ENCODE results near the gene PRR15L. TPM values are rescaled to one million over a fixed set of nuclear protein-coding genes. Genes with fewer than 3 reads are reported as not detected.

Gene PRR15L
- total and polyA plus RNA-seq, 2 experiments from 2014 or later = not detected

GRCh38 chr17:47950448-47950847 is 7.2 kb downstream of the PRR15L start:
- H3K27me3 ChIP-seq (replicated peaks; ENCODE audit: insufficient read depth) = no peaks in the 10 kb centered on the region
- H3F3A ChIP-seq (ENCODE audit: insufficient read depth) = no peaks in the 10 kb centered on the region
- H3K27ac ChIP-seq = no peak overlapping the region
- H2AFZ ChIP-seq = no peak overlapping the region
- no peaks in the 10 kb centered on the region for H3K9me2 ChIP-seq (ENCODE audit: insufficient read depth)
- peaks cover 5% of the 10 kb centered on the region; the same call in 1 of the 2 replicates for H3K4me1 ChIP-seq (ENCODE audit: insufficient read depth)
- in situ Hi-C loops (cut with MboI) = no loop called here
- H3K36me3 ChIP-seq (ENCODE audit: low read depth) = no peaks in the 10 kb centered on the region
- H3K9me3 ChIP-seq (ENCODE audit: low read depth) = no peaks in the 10 kb centered on the region
- WGBS, 2 experiments (ENCODE audit: low coverage in 1 of 2, low lambda C conversion rate in 2 of 2, missing lambda C conversion rate in 2 of 2) = 92 to 94% methylated on average over 4 of the region's 4 CpGs
- no peaks in the 10 kb centered on the region for H3K79me2 ChIP-seq (ENCODE audit: insufficient read depth)
- H3K4me2 ChIP-seq (ENCODE audit: unreplicated experiment) = no peak overlapping the region
- TF ChIP-seq EZH2 (IDR thresholded peaks at IDR 0.05; ENCODE audit: insufficient read depth, poor library complexity, severe bottlenecking) (no peak), EZH2phosphoT487 (IDR thresholded peaks at IDR 0.05; ENCODE audit: insufficient read depth, low read depth) (no peak)
- no peak overlapping the region for H3K9ac ChIP-seq
- H3K4me3 ChIP-seq = no peak overlapping the region
- DNase-seq = no peak
- H4K20me1 ChIP-seq (ENCODE audit: insufficient read depth) = no peaks in the 10 kb centered on the region

- Histone ChIP-seq H3K9me2 (ENCODE audit: insufficient read depth) (no peaks in the 10 kb centered on the region), H3F3A (ENCODE audit: insufficient read depth) (no peaks in the 10 kb centered on the region), H3K27ac (no peak overlapping the region), H2AFZ (no peak overlapping the region), H3K9ac (peak overlapping the region; percentile 64; the same call in 1 of the 2 replicates), H3K27me3 (replicated peaks; ENCODE audit: insufficient read depth) (no peaks in the 10 kb centered on the region), H3K4me3 (no peak overlapping the region), H3K4me2 (ENCODE audit: unreplicated experiment) (no peak overlapping the region), H3K79me2 (ENCODE audit: insufficient read depth) (no peaks in the 10 kb centered on the region), H3K36me3 (ENCODE audit: low read depth) (no peaks in the 10 kb centered on the region), H4K20me1 (ENCODE audit: insufficient read depth) (no peaks in the 10 kb centered on the region), H3K4me1 (ENCODE audit: insufficient read depth) (peaks cover 5% of the 10 kb centered on the region; the same call in 1 of the 2 replicates), H3K9me3 (ENCODE audit: low read depth) (no peaks in the 10 kb centered on the region)
- WGBS, 2 experiments (ENCODE audit: low coverage in 1 of 2, low lambda C conversion rate in 2 of 2, missing lambda C conversion rate in 2 of 2) = 94 to 99% methylated on average over 3 of the region's 3 CpGs
- in situ Hi-C loops (cut with MboI) = no loop called here
- no peak for TF ChIP-seq EZH2phosphoT487 (IDR thresholded peaks at IDR 0.05; ENCODE audit: insufficient read depth, low read depth)
- no peak for TF ChIP-seq EZH2 (IDR thresholded peaks at IDR 0.05; ENCODE audit: insufficient read depth, poor library complexity, severe bottlenecking)
- DNase-seq = no peak
These were observed 7.7 kb downstream of the PRR15L start for GRCh38 chr17:47949946-47950345.

- Histone ChIP-seq H3F3A (ENCODE audit: insufficient read depth) (no peaks in the 10 kb centered on the region), H3K9me2 (ENCODE audit: insufficient read depth) (no peaks in the 10 kb centered on the region), H3K4me2 (ENCODE audit: unreplicated experiment) (peak overlapping the region; percentile 81), H3K9me3 (ENCODE audit: low read depth) (no peaks in the 10 kb centered on the region), H4K20me1 (ENCODE audit: insufficient read depth) (no peaks in the 10 kb centered on the region), H2AFZ (peak overlapping the region; percentile 84), H3K36me3 (ENCODE audit: low read depth) (no peaks in the 10 kb centered on the region), H3K4me1 (ENCODE audit: insufficient read depth) (peaks cover 5% of the 10 kb centered on the region; the same call in 1 of the 2 replicates), H3K27me3 (replicated peaks; ENCODE audit: insufficient read depth) (no peaks in the 10 kb centered on the region), H3K79me2 (ENCODE audit: insufficient read depth) (no peaks in the 10 kb centered on the region), H3K9ac (peak overlapping the region; percentile 64), H3K4me3 (peak overlapping the region; percentile 58), H3K27ac (no peak overlapping the region)
- peak; percentile 84 for DNase-seq
- TF ChIP-seq EZH2phosphoT487 (IDR thresholded peaks at IDR 0.05; ENCODE audit: insufficient read depth, low read depth) = no peak
- no peak for TF ChIP-seq EZH2 (IDR thresholded peaks at IDR 0.05; ENCODE audit: insufficient read depth, poor library complexity, severe bottlenecking)
- WGBS, 2 experiments (ENCODE audit: low coverage in 1 of 2, low lambda C conversion rate in 2 of 2, missing lambda C conversion rate in 2 of 2) = 1 to 4% methylated on average over 22 of the region's 22 CpGs
- in situ Hi-C loops (cut with MboI) = no loop called here
These were observed 8.4 kb downstream of the PRR15L start for GRCh38 chr17:47949197-47949759.

GRCh38 chr17:47948706-47949196 is 8.9 kb downstream of the PRR15L start:
- no peaks in the 10 kb centered on the region for H3K79me2 ChIP-seq (ENCODE audit: insufficient read depth)
- no peak overlapping the region for H3K27ac ChIP-seq
- peaks cover 5% of the 10 kb centered on the region; the same call in 1 of the 2 replicates for H3K4me1 ChIP-seq (ENCODE audit: insufficient read depth)
- H3K36me3 ChIP-seq (ENCODE audit: low read depth) = no peaks in the 10 kb centered on the region
- H3K4me3 ChIP-seq = no peak overlapping the region
- in situ Hi-C loops (cut with MboI) = no loop called here
- no peaks in the 10 kb centered on the region for H3K27me3 ChIP-seq (replicated peaks; ENCODE audit: insufficient read depth)
- H3K9me3 ChIP-seq (ENCODE audit: low read depth) = no peaks in the 10 kb centered on the region
- no peaks in the 10 kb centered on the region for H3K9me2 ChIP-seq (ENCODE audit: insufficient read depth)
- peak overlapping the region; percentile 84; the same call in 1 of the 2 replicates for H2AFZ ChIP-seq
- H4K20me1 ChIP-seq (ENCODE audit: insufficient read depth) = no peaks in the 10 kb centered on the region
- peak; percentile 41 for DNase-seq
- H3K4me2 ChIP-seq (ENCODE audit: unreplicated experiment) = no peak overlapping the region
- WGBS, 2 experiments (ENCODE audit: low coverage in 1 of 2, low lambda C conversion rate in 2 of 2, missing lambda C conversion rate in 2 of 2) = 23 to 24% methylated on average over 5 of the region's 5 CpGs
- H3F3A ChIP-seq (ENCODE audit: insufficient read depth) = no peaks in the 10 kb centered on the region
- no peak overlapping the region for H3K9ac ChIP-seq
- no peak for TF ChIP-seq EZH2phosphoT487 (IDR thresholded peaks at IDR 0.05; ENCODE audit: insufficient read depth, low read depth)
- TF ChIP-seq EZH2 (IDR thresholded peaks at IDR 0.05; ENCODE audit: insufficient read depth, poor library complexity, severe bottlenecking) = no peak

Data from GM23248 (cell line).